Smooth muscle cell of the brain vasculature (primary cell): ENCODE measurements around the gene CORO7.
"Not testable (repeated sequence)": the region's sequence is repeated elsewhere in the genome, so short reads cannot be mapped to it uniquely, and the experiment has no call there.

Experiments used
- DNase-seq: peaks from one replicate; pipeline ENCODE4 v3.0.0-alpha.2; 2012; ENCODE audit warnings: low read depth, low spot score

CORO7 gene

DNA sequence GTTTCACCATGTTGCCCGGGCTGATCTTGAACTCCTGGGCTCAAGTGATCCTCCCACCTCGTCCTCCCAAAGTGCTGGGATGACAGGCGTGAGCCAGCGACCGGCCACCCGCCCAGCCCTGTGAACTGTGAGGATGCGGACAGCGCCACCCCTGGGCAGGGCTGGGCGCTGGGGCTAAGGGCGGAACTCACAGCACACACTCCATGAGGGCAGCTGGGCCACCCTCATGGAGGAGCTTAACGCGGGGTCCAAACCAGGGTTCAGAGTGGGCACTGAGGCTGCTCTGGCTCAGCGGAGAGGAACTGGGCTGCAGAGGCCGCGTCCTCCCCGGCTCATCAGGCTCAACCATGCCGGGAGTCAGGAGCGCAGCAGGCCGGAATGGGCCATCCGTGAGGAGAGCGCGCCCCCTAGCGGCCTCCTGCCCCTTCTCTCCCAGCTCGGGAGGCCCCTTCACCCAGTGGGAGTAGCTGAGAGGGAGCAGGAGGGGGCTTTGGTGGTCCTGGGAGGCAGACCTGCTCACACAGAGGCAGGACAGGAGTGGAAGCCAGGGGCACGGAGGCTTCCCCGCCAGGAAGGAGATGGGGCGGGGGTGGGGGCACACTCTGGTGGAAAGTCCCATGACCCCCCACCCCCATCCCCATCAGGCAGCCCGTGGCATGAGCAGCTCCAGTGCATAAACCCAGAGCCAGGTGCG is 13.8 kb downstream of the CORO7 start:
- DNase-seq = no peak

DNA sequence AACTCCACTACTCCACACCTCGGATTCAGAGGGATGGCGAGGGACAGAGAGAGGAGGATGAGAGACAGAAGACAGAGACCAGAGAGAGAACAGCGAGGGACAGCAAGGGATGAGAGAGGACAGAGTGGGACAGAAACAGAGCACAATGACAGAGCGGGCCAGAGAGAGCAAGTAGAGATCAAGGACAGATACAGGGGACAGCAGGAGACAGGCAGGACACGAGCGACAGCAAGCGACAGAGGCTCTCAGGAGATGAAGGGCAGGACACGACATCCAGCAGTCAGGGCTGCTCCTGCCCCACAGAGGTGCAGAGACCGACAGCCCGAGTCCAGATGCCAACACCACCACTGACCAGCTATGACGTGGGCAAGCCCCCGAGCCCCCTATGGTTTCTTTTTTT is 14.9 kb downstream of the CORO7 start:
- no peak for DNase-seq

DNA sequence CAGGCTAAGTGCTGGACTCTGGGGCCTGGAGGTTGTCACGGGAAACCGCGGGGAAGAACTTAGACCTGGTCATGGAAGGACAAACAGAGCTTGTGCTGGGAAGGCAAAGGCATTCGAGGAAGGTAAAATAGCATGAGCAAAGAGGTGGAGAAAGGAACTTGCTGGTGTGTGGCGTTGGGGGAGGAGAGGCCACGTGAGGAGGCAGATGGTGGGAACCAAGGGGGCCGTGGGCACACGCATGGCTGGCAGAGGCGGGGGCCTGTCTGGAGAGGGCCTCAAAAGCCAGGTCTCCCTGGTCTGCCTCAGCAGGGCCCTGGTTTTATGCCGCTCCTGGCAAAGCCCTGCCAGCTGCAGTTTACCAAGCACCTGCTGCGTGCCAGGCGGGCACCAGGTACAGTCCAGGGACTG is 15.3 kb downstream of the CORO7 start:
- DNase-seq = no peak

DNA sequence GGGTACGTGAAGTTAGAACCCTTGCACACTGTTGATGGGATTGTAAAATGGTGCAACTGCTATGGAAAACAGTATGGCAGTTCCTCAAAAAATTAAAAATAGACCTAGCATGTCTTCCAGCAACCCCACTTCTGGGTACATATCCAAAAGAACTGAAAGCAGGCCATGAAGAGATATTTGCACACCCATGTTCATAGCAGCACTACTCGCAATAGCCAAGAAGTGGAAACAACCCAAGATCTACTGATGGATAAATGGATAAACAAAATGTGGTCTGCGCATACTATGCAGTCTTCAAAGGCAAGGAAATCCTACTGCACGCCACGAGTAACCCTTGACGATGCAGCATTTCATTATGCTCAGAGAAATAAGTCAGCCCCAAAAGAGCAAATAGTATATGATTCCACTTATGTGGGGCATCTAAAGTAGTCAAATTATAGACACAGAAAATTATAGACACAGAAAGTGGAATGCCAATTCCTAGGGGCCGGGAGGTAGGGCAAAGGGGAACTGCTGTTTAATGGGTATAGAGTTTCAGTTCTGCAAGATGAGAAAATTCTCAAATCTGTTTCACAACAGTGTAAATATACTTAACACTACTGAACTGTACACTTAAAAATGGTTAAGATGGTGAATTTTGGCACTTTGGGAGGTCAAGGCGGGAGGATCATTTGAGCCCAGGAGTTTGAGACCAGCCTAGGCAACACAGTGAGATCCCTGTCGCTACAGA is 17.2 kb downstream of the CORO7 start:
- DNase-seq = no peak

DNA sequence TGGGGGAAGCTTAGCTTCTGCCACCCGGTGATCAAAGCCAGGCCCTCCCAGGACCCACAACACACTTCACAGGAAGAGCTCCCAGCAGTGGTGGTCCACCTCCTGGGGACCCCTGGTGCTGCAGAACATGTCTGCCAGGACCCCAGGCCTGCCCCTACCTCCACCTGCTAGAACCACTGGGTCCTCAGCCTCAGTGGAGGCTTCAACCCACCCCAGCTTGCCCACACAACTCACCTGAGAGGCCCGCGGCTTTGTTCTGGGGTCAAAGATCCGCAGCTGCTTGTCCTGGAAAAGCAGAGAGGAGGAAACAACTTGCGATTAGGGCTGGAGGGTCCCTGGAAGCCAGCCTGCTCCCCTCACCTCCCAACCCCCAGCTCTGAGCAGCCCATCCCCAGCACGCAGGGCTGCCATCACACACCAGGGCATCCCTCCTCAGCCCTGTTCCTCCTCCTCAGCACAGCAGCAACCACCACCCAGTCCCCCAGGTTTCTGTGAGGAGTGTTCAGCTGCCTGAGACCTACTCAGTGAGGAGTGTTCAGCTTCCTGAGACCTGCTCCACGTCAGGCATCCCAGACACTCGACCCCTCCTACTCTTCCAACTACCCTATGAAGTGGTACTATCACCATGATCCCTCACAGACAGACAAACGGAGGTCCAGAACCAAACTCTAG is 21.2 kb downstream of the CORO7 start:
- DNase-seq = no peak

DNA sequence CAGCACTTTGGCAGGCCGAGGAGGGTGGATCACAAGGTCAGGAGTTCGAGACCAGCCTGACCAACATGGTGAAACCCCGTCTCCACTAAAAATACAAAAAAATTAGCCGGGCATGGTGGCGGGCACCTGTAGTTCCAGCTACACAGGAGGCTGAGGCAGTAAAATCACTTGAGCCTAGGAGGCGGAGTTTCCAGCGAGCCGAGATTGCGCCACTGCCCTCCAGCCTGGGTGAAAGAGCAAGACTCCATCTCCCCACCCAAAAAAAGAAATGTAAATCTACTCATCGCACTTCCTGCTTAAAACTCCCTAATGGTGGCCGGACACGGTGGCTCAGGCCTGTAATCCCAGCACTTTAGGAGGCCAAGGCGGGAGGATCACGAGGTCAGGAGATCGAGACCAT is 22.5 kb downstream of the CORO7 start:
- not testable (repeated sequence) for DNase-seq

DNA sequence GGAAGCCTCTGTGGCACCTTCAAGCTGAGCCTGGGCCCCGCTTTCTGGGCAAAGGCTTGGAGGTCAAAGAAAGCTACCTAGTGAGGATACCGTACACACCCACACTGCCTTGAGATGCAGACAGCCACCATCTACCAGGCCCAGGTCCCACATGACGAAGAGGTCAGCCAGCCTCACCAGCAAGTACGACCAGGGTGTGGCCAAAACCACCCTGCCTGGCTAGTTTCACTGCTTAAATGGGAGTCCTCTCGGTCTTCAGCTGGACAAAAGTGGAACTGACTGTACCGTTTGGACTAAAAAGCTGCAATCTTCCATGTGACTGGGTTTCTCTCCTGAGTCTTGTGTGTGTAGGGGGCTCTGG is 23.2 kb downstream of the CORO7 start:
- DNase-seq = no peak

DNA sequence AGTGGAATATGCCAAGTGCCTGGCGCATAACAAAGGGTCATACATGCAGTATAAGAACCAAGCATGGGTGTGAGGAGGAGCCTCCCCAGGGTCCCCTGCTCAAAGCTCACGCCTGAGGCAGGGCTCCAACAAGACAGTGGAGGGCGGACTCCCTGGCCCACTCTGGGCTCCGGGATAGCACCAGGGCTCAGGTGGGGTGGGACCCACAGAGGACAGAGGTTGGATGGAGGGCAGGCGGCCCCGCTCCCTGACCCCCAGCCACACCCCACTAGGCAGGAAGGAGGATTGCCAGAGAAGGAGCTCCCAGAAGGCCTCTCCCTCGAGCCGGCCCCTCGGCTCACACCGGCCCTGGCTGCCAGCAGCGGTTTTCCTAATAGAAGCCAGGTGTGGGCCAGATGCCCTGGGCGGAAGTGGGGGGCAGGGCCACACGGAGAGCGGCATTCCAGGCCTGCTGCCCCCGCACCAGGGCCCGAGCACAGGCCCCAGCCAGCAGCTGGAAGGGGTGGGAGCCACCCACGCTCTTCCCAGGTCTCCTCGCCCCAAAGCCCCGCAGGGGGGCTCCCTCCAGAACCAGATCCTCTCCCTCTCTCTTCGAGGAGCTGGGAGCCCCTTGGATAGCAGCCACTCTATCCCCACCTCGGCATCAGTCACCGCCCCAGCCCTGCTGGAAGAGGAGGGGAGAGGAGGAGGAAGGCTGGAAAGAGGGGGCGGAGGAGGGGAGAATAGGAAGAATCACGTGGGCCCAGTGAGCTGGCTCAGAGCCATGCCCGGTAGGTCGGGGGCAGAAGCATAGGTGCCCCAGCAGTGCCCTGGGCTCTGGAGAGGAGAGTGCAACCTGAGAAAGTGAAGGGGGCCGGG is 23.8 kb downstream of the CORO7 start:
- no peak for DNase-seq

DNA sequence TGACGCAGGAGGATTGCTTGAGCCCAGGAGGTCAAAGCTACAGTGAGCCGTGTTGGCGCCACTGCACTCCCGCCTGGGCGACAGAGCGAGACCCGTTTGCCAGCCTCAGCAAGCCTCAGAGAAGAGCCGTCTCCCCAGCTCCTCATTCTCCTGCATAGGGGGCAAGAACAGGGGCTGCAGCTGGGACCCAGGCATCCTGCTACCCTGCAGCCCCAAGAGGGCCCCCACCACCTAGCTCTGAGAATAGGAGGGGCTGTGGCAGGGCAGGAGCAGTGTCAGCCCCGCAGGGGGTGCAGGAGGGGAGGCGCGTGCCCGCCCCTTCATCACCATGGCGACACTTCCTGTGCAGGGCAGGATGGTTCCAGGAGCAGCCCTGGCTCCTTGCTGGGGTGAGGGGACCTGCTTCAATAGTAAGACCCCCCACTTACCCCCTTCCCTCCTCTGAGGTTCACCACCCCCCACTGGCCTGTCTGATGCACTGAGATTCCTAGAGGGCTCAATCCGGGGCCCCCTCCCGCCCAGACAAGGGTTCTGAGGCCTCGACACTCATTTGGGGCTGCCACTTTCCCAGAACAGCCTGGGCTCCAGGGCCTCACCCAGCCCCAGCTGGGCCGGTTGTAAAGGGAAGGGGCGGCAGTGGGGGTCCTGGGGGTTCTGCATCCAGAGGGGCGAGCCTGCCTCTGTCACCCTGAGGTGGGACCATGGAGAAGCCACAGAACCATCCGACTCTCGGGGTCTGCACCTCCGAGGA is 24.6 kb downstream of the CORO7 start:
- no peak for DNase-seq

DNA sequence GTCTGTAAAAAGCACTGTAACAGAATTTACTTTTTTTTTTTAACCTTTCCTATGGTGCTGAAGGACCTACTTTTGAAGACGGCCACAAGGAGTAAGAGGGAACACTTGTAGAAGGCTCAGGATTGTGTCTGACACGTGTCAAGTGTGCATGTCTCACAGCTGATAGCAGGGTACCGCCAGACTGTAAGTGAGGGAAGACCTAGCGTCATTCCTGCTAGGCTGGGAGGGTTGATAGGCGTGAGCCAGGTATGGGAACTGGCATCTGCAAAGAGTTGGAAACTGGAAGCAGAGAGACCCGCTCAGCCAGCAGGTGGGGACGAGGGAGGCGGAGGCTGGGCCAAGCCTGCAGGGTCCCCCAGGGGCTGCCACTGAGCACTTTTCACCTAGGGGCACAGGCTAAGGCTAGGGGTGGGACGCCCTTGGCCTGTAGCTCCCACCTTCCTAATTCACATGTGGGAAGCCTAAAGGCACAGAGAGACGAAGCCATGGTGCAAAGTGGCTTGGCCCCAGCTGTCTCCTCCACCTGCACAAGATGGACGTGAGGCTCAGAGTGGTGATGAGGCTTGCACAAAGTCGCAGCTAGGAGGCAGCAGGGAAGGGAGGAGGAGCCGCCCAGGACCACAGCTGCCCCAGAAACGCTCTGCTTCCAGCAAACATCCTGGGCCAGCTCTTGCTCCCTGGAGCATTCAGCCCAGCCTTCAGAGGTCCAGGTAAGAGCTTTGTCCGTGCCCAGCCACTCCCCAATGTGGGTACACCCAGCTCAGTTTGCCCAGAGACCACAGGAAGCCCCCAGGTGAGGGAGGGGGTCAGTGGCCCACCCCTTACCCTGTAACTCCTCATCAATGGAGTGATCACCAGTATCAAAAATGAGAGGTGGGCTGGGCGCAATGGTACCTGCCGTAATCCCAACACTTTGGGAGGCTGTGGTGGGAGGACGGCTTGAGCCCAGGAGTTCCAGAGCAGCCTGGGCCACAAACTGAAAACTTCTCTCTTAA is 25.8 kb downstream of the CORO7 start:
- no peak for DNase-seq

DNA sequence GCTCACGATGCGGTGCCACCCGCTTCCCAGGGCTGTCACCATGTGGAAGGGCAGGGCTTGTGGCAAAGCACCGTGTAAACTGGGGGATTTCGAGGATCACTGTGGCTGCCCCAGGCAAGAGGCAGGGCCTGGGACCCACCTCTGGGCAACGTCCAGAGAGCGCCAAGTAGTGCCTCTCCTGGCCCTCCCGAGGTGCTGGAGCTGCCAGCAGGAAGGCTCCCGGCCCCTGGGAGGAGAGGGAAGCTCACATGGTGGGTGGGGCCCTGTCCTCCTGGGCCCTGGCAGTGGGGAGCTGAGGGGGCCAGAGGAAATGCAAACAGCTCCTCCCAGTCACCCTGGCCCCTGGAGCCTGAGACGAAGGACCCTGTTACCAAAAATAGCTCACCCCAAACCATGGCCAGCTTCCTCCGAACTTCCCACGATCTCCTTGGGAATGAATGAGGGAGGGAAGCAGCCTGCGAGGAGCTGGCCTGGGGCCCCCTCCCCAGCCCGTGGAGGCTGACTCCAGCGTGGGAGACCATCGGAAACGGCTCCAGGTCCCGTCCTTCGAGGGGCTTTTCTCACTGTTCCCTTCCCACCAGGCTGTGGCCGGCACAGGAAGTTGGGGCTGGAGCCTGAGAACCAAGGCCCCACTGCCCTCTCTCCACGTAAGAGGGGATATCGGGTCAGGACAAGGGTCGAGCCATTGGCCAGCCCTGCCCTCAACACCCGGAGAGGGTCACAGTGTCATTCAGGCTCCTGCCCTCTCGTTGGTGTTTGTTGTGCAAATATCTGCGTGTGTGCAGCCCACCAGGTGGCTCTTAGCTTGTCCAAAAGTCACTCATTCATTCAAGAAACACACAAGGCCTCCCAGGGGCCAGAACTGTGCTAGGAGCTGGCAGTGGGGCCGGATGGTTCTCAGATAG is 27.1 kb downstream of the CORO7 start:
- no peak for DNase-seq

DNA sequence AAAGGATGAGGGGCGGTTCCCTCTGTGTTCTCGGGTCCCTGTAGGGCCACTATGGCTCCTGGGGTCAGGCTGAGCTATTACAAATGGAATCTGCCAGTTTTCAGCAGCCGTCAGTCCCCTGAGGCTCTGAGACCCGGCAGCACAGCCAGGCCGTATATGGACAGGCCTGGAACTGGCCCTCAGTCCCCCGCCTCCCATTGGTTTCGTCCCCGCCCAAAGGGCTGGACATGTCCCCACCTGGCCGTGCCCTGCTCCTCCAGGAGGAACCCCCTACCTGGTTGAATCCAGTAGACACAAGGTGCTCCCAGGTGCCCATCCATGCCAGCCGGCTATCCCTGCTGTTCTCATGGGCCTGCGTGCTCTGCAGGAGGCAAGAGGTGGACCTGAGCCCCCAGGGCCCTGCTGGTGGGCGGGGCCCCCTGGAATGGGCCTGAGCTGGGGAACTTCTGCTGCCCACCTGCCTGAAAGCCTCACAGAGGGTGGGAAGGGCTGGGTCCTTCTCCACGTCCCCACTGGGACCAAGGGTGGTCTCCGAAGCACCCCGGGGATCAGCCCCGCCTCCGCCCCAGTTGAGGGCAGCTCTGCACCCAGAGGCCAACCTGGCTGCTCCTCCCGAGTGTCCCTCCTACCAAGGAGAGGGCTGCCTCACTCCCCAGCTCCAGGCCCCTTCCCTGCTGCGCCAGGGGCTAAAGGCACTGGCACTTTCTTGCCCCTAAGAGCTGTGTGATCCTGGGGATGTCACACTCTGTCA is 27.9 kb downstream of the CORO7 start:
- no peak for DNase-seq

DNA sequence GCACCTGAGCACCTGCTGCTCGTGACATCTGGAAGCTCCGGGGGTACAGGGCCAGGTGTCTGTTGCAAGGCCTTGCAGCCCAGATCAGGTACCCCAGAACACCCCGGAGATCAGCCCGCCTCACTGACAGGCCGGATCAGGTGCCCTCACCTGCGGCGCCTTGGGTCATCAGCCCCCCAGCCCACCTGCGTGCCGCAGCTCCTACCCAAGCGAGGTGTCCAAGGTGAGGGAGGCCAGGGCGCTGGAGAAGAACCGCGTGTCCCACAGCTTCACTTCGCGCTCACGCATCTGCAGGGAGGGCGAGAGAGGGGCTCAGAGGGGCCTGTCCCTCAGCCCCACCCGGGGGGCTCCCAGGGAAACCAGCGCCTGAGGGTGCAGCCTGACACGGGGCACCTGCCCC is 28.6 kb downstream of the CORO7 start:
- DNase-seq = no peak

DNA sequence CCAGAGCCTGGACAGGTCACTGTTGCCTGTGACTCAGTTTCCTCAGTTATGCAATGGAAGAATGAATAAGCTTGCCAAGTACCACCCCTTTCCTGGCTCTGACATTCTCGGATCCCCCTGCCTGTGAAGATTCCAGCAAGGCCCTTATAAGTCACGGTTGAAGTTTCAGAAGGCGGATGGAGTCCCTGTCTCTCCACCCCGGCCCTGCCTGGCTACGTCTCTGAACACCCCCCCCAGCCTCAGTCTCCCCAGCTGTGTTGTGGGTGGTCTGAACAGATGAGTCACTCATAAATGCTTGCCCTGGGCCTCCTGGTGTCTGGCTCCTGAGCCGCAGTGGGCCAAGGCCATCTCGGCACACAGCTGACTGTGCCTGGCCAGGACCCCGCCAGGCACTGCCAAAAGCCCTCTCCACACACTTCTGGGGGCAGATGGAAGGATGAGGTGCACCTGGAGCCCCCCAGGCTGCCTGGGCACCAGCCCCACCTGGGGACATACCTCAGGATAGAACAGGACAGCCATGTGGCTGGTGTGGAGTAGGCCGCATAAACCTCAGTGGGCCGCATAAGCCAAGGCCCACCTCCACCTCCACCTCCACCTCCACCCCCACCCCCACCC is 29.3 kb downstream of the CORO7 start:
- DNase-seq = no peak

DNA sequence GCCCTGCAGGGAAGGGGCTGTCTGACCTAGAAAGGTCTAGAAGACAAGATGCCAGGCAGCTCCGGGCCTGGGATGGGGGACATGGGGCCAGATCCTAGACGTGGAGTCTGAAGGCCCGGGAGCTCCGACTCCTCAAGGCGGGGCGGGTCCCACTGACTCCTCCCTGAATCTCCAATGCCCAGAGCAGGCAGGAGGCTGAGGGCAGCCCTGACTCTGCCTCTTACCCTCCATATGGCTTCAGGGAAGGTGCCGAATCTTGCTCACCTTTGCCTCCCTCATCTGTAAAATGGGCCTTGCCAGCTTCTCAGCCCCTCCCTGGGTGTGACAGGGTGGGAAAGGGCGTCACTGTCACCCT is 30.0 kb downstream of the CORO7 start:
- DNase-seq = no peak

DNA sequence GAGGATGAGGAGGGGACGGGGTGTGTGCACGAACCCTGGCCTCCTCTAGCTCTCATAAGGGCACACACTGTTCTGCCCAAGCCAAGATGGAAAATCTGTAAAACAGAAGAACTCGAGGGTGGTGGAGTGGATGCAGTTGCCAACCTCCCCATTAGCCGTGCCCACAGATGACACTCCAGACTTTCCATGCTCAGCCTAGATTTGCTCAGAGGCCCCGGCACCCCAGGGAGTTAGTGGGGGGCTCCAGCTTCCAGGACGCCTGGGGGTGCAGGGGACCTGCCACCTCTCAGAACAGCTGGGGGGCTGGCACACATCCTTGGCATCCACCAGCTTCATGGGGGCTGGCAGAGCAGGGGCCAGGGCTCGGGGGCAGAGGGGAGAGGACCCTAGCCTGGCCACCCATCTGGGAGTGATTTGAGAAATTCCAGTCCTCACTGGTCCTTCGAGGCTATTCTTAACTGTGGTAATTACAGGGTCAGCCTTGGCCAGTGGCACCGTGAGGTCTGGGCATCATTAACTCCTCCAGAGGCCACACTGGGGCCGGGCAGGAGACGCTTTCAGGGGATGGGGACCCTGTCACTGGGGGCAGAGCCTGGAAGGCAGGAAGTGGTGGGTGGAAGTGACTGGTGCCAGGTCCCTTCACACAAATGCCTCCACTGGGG is 30.5 kb downstream of the CORO7 start:
- no peak for DNase-seq

DNA sequence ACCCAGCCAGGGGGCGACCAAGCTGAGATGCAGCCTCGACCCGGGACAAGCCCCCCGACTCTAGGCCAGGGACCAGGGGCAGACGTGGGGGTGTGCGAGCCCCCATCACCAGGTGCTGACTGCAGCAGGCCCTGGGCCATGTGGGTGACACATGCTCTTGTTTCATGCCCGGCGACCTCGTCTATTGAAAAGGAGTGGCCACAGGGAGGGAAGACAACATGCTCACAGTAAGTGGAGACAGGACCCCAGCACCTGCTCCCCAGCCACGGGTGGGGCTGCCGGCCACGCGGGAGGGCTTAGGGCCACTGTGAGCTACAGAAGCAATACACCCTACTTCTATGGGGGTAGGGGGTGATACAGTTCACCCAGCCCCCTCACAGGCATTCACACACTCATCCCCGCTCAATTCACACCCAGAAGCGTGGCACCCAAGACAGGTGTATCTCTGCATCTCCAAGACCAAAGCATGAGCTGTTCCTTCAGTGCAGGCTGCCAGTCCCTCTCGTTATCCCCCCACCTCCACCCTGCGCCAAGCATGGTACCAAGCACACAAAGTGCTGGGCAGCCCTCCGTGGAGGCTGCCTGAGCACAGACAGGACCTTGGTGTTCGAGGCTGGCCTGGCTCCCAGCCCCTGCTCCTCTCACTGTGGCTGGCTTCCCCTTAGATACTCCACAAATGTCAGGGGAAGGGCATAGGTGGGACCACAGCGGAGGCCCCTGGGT is 31.2 kb downstream of the CORO7 start:
- DNase-seq = no peak
